Prostate gland (tissue), 2 donors: ENCODE results near the gene SLC38A7. TPM values are rescaled to one million over a fixed set of nuclear protein-coding genes. Genes with fewer than 3 reads are reported as not detected.

Source experiments
- DNase-seq: peaks from one replicate; pipeline ENCODE4 v3.0.0-alpha.2; 2019; ENCODE audit warnings: low spot score
- H3K27ac ChIP-seq, 2 donors: fragments of 200-600 bp; sonication (generic); 2 replicates each; pipeline ENCODE4 v1.5.1; 2017 to 2019
- H3K27me3 ChIP-seq: fragments of 200-600 bp; sonication (generic); replicated peaks from 2 replicates; pipeline ENCODE4 v1.5.1; 2019; ENCODE audit not compliant: insufficient read depth
- H3K36me3 ChIP-seq, 2 donors: fragments of 200-600 bp; sonication (generic); 1 replicate in 1 of 2; 2 replicates in 1 of 2; pipeline versions ENCODE4 v1.5.1 to v1.8.1; 2017 to 2019
- H3K4me1 ChIP-seq: fragments of 200-600 bp; sonication (generic); replicated peaks from 2 replicates; pipeline ENCODE4 v1.5.1; 2019
- H3K4me3 ChIP-seq, 2 donors: fragments of 200-600 bp; sonication (generic); 2 replicates each; pipeline ENCODE4 v1.5.1; 2017 to 2019
- H3K9me3 ChIP-seq: fragments of 200-600 bp; sonication (generic); 2 replicates; pipeline ENCODE4 v1.5.1; 2017
- POLR2A ChIP-seq: fragments of 450-650 bp; IDR thresholded peaks from one replicate; pipeline ENCODE4 v1.6.1; 2016; ENCODE audit warnings: antibody characterized with exemption, mild to moderate bottlenecking
- POLR2AphosphoS5 ChIP-seq: sonication (generic); formaldehyde crosslinking; IDR thresholded peaks from one replicate; pipeline ENCODE4 v1.6.1; 2017; ENCODE audit warnings: antibody characterized with exemption
- WGBS: methylation state at CpG from one replicate; pipeline ENCODE4 v1.1.5; 2018; 5-methylcytosine and 5-hydroxymethylcytosine counted together
- intact Hi-C: fragments of 100-400 bp; cut with DNase I; formaldehyde crosslinking; loops from one replicate; pipeline ENCODE4 v1.14.2; 2022
- total RNA-seq, 2 donors: library from RNA; depleted of rRNA; stranded (reverse); fragments of >200 nt; gene quantifications; one replicate each; pipeline ENCODE4 v1.1.0, GENCODE V29; 2016
- TF ChIP-seq, protein P1 (sequence below), 4 experiments: fragments of 200-600 bp in 2 of 4; fragments of 450-650 bp in 2 of 4; sonication (generic) in 2 of 4; IDR thresholded peaks; 1 replicate in 3 of 4; 2 replicates in 1 of 4; pipeline ENCODE4 v1.5.1; 2016 to 2019; ENCODE audit warnings: antibody characterized with exemption in 4 of 4, mild to moderate bottlenecking in 2 of 4, moderate library complexity in 2 of 4

SLC38A7 gene
- total RNA-seq, 2 donors from 2014 or later, result 20.6 to 29.9 TPM

DNA sequence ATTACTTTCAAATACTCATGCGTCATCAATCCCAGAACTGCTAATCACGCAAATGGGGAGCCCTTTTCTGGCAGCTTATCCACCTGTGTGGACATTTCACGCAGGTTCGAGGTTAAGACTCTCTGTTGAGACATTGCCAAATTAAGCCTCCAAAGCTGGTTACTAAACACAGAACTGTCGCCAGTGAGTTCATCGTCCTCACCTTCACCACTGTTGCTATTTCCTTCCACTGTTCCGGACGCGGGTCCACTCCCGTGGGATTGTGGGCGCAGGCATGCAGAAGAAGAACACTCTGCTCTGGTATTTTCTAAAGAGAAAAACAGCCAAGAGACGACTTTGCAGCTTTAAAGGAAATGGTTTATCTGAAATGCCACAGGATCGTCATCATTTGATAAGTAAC lies 33.4 kb upstream of the SLC38A7 start:
- H3K36me3 ChIP-seq, result peaks cover 24 to 28% of the 10 kb centered on the region in 2 donors
- DNase-seq, result no peak
- intact Hi-C loops, result no loop called here
- no peak overlapping the region for H3K4me3 ChIP-seq
- H3K27me3 ChIP-seq, result no peaks in the 10 kb centered on the region
- no peaks in the 10 kb centered on the region for H3K9me3 ChIP-seq
- no peaks in the 10 kb centered on the region for H3K4me1 ChIP-seq
- H3K27ac ChIP-seq, result no peak overlapping the region
- 92% methylated on average over 13 of the region's 13 CpGs for WGBS
- TF ChIP-seq, protein P1, sequence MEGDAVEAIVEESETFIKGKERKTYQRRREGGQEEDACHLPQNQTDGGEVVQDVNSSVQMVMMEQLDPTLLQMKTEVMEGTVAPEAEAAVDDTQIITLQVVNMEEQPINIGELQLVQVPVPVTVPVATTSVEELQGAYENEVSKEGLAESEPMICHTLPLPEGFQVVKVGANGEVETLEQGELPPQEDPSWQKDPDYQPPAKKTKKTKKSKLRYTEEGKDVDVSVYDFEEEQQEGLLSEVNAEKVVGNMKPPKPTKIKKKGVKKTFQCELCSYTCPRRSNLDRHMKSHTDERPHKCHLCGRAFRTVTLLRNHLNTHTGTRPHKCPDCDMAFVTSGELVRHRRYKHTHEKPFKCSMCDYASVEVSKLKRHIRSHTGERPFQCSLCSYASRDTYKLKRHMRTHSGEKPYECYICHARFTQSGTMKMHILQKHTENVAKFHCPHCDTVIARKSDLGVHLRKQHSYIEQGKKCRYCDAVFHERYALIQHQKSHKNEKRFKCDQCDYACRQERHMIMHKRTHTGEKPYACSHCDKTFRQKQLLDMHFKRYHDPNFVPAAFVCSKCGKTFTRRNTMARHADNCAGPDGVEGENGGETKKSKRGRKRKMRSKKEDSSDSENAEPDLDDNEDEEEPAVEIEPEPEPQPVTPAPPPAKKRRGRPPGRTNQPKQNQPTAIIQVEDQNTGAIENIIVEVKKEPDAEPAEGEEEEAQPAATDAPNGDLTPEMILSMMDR (IDR thresholded peaks at IDR 0.05), result no peak
- no peak for TF ChIP-seq POLR2A
- no peak for TF ChIP-seq POLR2AphosphoS5

DNA sequence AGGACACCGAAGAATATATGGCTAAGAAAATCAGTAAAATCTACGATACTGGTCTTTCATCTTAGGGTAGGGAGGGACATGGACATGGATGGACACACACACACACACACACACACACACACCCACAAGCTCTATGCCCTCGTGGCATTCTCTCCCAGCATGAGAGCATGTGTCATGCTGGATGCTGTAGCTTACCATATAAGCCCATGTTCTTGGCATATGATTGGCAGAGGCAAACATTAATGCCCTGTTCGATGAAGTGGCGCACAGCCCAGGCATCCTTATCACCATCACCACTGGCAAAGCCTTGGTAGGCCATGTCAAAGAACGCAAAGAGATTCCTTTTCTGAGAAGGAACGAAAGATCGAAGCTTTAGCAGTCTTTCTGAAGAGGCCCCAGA lies 31.9 kb upstream of the SLC38A7 start:
- Histone ChIP-seq H3K27ac (no peak overlapping the region), H3K27me3 (no peaks in the 10 kb centered on the region), H3K9me3 (no peaks in the 10 kb centered on the region), H3K4me1 (no peaks in the 10 kb centered on the region), H3K36me3 (peaks cover 27 to 28% of the 10 kb centered on the region in 2 donors), H3K4me3 (no peak overlapping the region)
- no peak for DNase-seq
- WGBS, result 89% methylated on average over 8 of the region's 8 CpGs
- intact Hi-C loops, result no loop called here
- TF ChIP-seq POLR2A, result no peak
- TF ChIP-seq, protein P1 (IDR thresholded peaks at IDR 0.05), result no peak
- TF ChIP-seq POLR2AphosphoS5, result no peak

DNA sequence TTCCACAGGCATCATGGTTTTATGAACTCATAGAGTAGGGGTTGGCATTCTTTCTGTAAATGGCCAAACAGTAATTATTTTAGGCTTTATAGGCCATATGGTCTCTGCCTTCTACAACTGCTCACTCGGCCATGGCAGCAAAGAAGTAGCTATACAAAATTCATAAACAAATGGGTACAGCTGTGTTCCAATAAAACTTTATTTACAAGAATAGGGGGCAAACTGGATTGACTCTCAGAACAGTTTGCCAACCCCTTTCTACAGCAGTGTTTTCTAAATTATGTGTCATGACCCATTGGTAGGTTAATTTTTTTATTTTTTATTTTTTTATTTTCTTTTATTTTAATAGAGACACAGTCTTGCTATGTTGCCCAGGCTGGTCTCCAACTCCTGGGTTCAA lies 29.2 kb upstream of the SLC38A7 start:
- Histone ChIP-seq H3K4me3 (no peak overlapping the region), H3K27ac (no peak overlapping the region), H3K4me1 (no peaks in the 10 kb centered on the region), H3K36me3 (peaks cover 24 to 28% of the 10 kb centered on the region in 2 donors), H3K9me3 (no peaks in the 10 kb centered on the region), H3K27me3 (no peaks in the 10 kb centered on the region)
- 71% methylated on average over 1 of the region's 1 CpG for WGBS
- no peak for DNase-seq
- TF ChIP-seq, protein P1 (IDR thresholded peaks at IDR 0.05), result no peak
- TF ChIP-seq POLR2AphosphoS5 (no peak), POLR2A (no peak)
- intact Hi-C loops, result no loop called here

DNA sequence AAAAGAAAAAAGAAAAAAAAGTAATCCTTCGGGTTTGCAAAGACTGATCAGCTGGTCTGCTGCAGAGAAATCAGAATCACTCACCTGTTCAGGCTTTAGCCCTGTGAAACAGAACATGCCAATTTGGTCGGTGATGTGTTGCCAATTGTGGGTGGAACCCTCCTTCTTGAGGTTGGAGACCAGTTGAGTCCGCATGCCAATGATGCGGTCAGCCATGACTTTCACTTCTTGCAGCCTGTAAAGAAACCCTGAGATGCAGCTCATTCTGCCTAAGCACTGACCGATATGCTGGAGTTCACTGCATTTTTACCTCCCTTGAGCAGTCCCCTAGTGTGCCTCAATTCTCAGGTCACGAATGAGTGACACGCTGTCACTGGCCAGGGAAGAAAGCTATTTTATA lies 24.8 kb upstream of the SLC38A7 start:
- no peaks in the 10 kb centered on the region for H3K4me1 ChIP-seq
- no peak for DNase-seq
- no peaks in the 10 kb centered on the region for H3K27me3 ChIP-seq
- intact Hi-C loops, result no loop called here
- no peak overlapping the region for H3K4me3 ChIP-seq
- H3K27ac ChIP-seq, result no peak overlapping the region
- no peak for TF ChIP-seq POLR2A
- TF ChIP-seq, protein P1 (IDR thresholded peaks at IDR 0.05), result no peak
- 83% methylated on average over 7 of the region's 7 CpGs for WGBS
- H3K36me3 ChIP-seq, result peaks cover 3 to 9% of the 10 kb centered on the region in 2 donors
- H3K9me3 ChIP-seq, result no peaks in the 10 kb centered on the region

DNA sequence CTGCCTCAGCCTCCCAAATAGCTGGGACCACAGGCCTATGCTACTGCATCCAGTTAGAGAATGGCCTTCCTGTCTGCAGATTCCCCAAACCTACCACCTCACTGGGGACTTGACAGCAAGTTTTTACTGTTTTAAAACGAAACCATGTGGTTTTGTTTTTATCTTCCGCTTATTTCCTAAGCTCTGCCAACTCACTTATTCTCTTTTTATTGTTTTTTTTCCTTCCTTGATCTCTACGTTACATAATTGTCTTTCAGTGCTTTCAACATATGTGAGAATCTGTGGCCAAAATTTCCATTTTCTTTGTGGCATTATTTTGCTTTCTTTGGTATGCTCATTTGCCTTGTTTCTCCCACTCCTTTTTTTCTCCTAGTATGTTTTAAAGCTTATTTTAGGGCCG lies 14.6 kb upstream of the SLC38A7 start:
- no peak overlapping the region for H3K27ac ChIP-seq
- no peaks in the 10 kb centered on the region for H3K27me3 ChIP-seq
- H3K9me3 ChIP-seq, result no peaks in the 10 kb centered on the region
- intact Hi-C loops, result no loop called here
- H3K4me1 ChIP-seq, result no peaks in the 10 kb centered on the region
- no peaks in the 10 kb centered on the region for H3K36me3 ChIP-seq
- 70% methylated on average over 4 of the region's 4 CpGs for WGBS
- DNase-seq, result no peak
- no peak for TF ChIP-seq POLR2A
- no peak for TF ChIP-seq POLR2AphosphoS5
- TF ChIP-seq, protein P1 (IDR thresholded peaks at IDR 0.05), result no peak
- H3K4me3 ChIP-seq, result no peak overlapping the region
